Measurements from ENCODE around the gene SRXN1. TPM values are rescaled to one million over a fixed set of nuclear protein-coding genes. Genes with fewer than 3 reads are reported as not detected.

The SRXN1 gene
- total and polyA plus RNA-seq, 9 of the 15 experiments (the other 6 are each of a cell fraction or from before 2014, with no cell fraction given) = 6.8 to 36.4 (median 21.6) TPM

DNA sequence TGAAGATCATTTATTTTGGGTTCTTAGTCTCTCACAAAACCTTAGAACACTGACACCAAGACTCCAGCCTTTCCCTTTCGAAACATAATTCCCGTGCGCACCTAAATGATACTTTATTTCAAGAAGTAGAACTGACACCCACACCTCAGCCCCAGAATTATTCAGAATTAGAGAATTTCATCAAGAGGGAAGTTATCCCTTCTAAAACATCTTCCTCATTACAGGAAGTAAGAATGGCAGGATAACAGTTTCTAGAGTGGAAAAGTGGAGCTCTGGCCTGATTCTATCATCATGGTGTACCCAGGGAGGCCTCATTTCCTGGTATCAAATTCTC, 1.4 kb upstream of the SRXN1 start:
- no TSS peak for BruUV-seq (replicated peaks)
- intact Hi-C loops (cut with micrococcal nuclease) = no loop called here
- DNase-seq (ENCODE audit: extremely low read depth in 1 of 4, low spot score in 3 of 4) (no peak), ATAC-seq (no peak), FAIRE-seq (no peak)
- WGBS (ENCODE audit: insufficient coverage, low coverage, missing lambda C conversion rate) = 74% methylated on average over 3 of the region's 3 CpGs
- H3K4me3 ChIP-seq = no peak overlapping the region
- peak overlapping the region in 1 of 2 experiments; percentile 83; a peak in 2 of 4 replicates for H3K9ac ChIP-seq (ENCODE audit: insufficient read depth in 1 of 2, low read depth in 2 of 2, low read length in 2 of 2)
- ChIA-PET POLR2A (interaction anchor here (1.0 to 2.3 kb wide), 2 partner anchors 10 to 13 kb away, joined by 3 to 8 read pairs; no protein-coding TSS in a partner anchor), CTCF (ENCODE audit: low intra/inter-chr PET ratio) (interaction anchor here (1.3 to 3.2 kb wide), 2 partner anchors 14 to 74 kb away, joined by 3 to 22 read pairs; no protein-coding TSS in a partner anchor)
- H3K4me1 ChIP-seq (replicated peaks in 1 of 2; ENCODE audit: control insufficient read depth in 2 of 2, insufficient read depth in 2 of 2, low read length in 2 of 2) = peaks cover 39 to 46% of the 10 kb centered on the region in 2 experiments
- peak overlapping the region; percentile 91 for H3K27ac ChIP-seq (ENCODE audit: extremely low read depth, low read depth, low read length)
- no peaks in the 10 kb centered on the region for H3K27me3 ChIP-seq (ENCODE audit: control insufficient read depth in 2 of 2, insufficient read depth in 2 of 2, low read length in 2 of 2)
- H3K4me2 ChIP-seq (ENCODE audit: insufficient read depth, low read length) = peak overlapping the region; percentile 85
- in situ Hi-C loops (cut with MboI) = loop anchor here (5.0 kb wide), 1 partner anchor 73 kb away; no protein-coding TSS in a partner anchor
- no peaks in the 10 kb centered on the region for H4K20me1 ChIP-seq (replicated peaks; ENCODE audit: control insufficient read depth, insufficient read depth, low read length)
- H3K79me2 ChIP-seq (ENCODE audit: control insufficient read depth, insufficient read depth, low read length) = peaks cover 40% of the 10 kb centered on the region
- H3K9me1 ChIP-seq (ENCODE audit: control insufficient read depth, insufficient read depth, low read length) = no peaks in the 10 kb centered on the region
- H3K36me3 ChIP-seq (ENCODE audit: control insufficient read depth, insufficient read depth, low read length) = peaks cover 17% of the 10 kb centered on the region; the same call in 2 of the 3 replicates
- peak overlapping the region; percentile 61; the same call in 1 of the 2 replicates for H2AFZ ChIP-seq (ENCODE audit: low read depth, low read length)
- H3K9me3 ChIP-seq (replicated peaks; ENCODE audit: control insufficient read depth, insufficient read depth, low read depth, low read length) = no peaks in the 10 kb centered on the region
- TF ChIP-seq, protein P1, sequence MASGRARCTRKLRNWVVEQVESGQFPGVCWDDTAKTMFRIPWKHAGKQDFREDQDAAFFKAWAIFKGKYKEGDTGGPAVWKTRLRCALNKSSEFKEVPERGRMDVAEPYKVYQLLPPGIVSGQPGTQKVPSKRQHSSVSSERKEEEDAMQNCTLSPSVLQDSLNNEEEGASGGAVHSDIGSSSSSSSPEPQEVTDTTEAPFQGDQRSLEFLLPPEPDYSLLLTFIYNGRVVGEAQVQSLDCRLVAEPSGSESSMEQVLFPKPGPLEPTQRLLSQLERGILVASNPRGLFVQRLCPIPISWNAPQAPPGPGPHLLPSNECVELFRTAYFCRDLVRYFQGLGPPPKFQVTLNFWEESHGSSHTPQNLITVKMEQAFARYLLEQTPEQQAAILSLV (tag; IDR thresholded peaks at IDR 0.05) = no peak
- TF ChIP-seq POLR2AphosphoS2 (IDR thresholded peaks at IDR 0.05; ENCODE audit: low read length) = no peak
- no peak for TF ChIP-seq PHB2 (IDR thresholded peaks at IDR 0.05; ENCODE audit: low read depth)
- 0 out of 2 replicates have a peak, but pooled peaks have one; percentile 2 for TF ChIP-seq CEBPB (tag; IDR thresholded peaks at IDR 0.05)
- no peak for TF ChIP-seq ESRRB (CRISPR knock-in tag; IDR thresholded peaks at IDR 0.05; ENCODE audit: borderline replicate concordance)
- TF ChIP-seq TEAD1 (CRISPR knock-in tag; IDR thresholded peaks at IDR 0.05) = no peak
- TF ChIP-seq, protein P2, sequence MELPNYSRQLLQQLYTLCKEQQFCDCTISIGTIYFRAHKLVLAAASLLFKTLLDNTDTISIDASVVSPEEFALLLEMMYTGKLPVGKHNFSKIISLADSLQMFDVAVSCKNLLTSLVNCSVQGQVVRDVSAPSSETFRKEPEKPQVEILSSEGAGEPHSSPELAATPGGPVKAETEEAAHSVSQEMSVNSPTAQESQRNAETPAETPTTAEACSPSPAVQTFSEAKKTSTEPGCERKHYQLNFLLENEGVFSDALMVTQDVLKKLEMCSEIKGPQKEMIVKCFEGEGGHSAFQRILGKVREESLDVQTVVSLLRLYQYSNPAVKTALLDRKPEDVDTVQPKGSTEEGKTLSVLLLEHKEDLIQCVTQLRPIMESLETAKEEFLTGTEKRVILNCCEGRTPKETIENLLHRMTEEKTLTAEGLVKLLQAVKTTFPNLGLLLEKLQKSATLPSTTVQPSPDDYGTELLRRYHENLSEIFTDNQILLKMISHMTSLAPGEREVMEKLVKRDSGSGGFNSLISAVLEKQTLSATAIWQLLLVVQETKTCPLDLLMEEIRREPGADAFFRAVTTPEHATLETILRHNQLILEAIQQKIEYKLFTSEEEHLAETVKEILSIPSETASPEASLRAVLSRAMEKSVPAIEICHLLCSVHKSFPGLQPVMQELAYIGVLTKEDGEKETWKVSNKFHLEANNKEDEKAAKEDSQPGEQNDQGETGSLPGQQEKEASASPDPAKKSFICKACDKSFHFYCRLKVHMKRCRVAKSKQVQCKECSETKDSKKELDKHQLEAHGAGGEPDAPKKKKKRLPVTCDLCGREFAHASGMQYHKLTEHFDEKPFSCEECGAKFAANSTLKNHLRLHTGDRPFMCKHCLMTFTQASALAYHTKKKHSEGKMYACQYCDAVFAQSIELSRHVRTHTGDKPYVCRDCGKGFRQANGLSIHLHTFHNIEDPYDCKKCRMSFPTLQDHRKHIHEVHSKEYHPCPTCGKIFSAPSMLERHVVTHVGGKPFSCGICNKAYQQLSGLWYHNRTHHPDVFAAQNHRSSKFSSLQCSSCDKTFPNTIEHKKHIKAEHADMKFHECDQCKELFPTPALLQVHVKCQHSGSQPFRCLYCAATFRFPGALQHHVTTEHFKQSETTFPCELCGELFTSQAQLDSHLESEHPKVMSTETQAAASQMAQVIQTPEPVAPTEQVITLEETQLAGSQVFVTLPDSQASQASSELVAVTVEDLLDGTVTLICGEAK (IDR thresholded peaks at IDR 0.05) = no peak
- TF ChIP-seq, protein P2 (CRISPR knock-in tag; IDR thresholded peaks at IDR 0.05) = no peak
- TF ChIP-seq PTRF (tag; IDR thresholded peaks at IDR 0.05) = no peak
- TF ChIP-seq EP300 (IDR thresholded peaks at IDR 0.05; ENCODE audit: low read length) = no peak
- no peak for TF ChIP-seq ZNF224 (CRISPR knock-in tag; IDR thresholded peaks at IDR 0.05)
- TF ChIP-seq RBM22 (IDR thresholded peaks at IDR 0.05; ENCODE audit: low read depth, low read length, poor library complexity, severe bottlenecking) = no peak
- no peak for TF ChIP-seq MTA1 (IDR thresholded peaks at IDR 0.05; ENCODE audit: borderline replicate concordance)
- TF ChIP-seq POLR2B (IDR thresholded peaks at IDR 0.05; ENCODE audit: low read depth, partially characterized antibody) = peak; percentile 20
- TF ChIP-seq ZFP30 (CRISPR knock-in tag; IDR thresholded peaks at IDR 0.05; ENCODE audit: borderline replicate concordance) = no peak

All from K562 (cell line).